DND-41 (cell line): ENCODE results near the gene TSTD2.

ENCODE experiments used
- EZH2 ChIP-seq: IDR thresholded peaks from 3 replicates; pipeline ENCODE4 v1.6.1; 2012; ENCODE audit warnings: borderline replicate concordance, low read depth, mild to moderate bottlenecking, moderate library complexity, low read length, inconsistent platforms; ENCODE audit not compliant: severe bottlenecking
- TF ChIP-seq, protein P1 (sequence below): IDR thresholded peaks from 2 replicates; pipeline ENCODE4 v1.5.1; 2012; ENCODE audit warnings: borderline replicate concordance, low read length, moderate library complexity, mild to moderate bottlenecking; ENCODE audit not compliant: poor library complexity, severe bottlenecking; ENCODE audit errors: extremely low read depth

DNA sequence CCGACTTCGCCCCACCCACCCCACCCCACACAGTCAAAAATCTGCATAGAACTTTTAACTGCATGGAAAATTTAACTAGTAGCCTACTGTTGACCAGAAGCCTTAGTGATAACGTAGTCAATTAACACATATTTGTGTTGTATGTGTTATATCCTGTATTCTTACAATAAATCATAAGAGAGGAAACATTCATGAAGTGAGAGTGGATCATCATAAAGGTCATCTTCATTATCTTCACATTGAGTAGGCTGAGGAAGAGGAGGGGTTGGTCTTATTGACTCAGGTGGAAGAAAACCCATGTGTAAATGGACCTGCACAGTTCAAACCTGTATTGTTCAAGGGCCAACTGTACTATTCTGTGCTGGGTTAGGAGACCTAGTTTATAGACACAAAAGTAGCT is 32.6 kb upstream of the TSTD2 start:
- TF ChIP-seq, protein P1, sequence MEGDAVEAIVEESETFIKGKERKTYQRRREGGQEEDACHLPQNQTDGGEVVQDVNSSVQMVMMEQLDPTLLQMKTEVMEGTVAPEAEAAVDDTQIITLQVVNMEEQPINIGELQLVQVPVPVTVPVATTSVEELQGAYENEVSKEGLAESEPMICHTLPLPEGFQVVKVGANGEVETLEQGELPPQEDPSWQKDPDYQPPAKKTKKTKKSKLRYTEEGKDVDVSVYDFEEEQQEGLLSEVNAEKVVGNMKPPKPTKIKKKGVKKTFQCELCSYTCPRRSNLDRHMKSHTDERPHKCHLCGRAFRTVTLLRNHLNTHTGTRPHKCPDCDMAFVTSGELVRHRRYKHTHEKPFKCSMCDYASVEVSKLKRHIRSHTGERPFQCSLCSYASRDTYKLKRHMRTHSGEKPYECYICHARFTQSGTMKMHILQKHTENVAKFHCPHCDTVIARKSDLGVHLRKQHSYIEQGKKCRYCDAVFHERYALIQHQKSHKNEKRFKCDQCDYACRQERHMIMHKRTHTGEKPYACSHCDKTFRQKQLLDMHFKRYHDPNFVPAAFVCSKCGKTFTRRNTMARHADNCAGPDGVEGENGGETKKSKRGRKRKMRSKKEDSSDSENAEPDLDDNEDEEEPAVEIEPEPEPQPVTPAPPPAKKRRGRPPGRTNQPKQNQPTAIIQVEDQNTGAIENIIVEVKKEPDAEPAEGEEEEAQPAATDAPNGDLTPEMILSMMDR = no peak
- TF ChIP-seq EZH2 = no peak
